DND-41 (cell line): ENCODE data around the gene UGT1A4.

Experiments
- EZH2 ChIP-seq: IDR thresholded peaks from 3 replicates; pipeline ENCODE4 v1.6.1; 2012; ENCODE audit warnings: borderline replicate concordance, low read depth, mild to moderate bottlenecking, moderate library complexity, low read length, inconsistent platforms; ENCODE audit not compliant: severe bottlenecking
- TF ChIP-seq, protein P1 (sequence below): IDR thresholded peaks from 2 replicates; pipeline ENCODE4 v1.5.1; 2012; ENCODE audit warnings: borderline replicate concordance, low read length, moderate library complexity, mild to moderate bottlenecking; ENCODE audit not compliant: poor library complexity, severe bottlenecking; ENCODE audit errors: extremely low read depth

DNA sequence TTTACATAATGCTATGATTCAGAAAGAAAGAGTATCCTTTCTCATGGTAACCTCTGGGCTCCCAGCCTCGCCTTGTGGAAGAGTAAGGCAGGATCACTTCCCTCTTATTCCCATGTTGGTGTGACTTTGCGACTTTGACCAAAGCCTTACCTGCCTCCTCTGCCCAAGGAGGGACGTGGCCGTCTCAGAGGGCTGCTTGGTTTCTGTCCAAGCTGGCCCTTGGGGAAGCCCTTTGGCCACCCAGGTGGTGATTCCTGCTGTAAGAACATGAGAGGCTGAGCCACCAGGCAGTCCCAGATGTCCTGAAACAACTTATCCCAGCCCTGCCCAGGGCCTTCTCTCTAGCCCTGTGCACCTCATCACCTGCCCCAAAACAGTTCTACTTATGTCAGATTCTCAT, 19.8 kb upstream of the UGT1A4 start:
- TF ChIP-seq, protein P1, sequence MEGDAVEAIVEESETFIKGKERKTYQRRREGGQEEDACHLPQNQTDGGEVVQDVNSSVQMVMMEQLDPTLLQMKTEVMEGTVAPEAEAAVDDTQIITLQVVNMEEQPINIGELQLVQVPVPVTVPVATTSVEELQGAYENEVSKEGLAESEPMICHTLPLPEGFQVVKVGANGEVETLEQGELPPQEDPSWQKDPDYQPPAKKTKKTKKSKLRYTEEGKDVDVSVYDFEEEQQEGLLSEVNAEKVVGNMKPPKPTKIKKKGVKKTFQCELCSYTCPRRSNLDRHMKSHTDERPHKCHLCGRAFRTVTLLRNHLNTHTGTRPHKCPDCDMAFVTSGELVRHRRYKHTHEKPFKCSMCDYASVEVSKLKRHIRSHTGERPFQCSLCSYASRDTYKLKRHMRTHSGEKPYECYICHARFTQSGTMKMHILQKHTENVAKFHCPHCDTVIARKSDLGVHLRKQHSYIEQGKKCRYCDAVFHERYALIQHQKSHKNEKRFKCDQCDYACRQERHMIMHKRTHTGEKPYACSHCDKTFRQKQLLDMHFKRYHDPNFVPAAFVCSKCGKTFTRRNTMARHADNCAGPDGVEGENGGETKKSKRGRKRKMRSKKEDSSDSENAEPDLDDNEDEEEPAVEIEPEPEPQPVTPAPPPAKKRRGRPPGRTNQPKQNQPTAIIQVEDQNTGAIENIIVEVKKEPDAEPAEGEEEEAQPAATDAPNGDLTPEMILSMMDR, result no peak
- no peak for TF ChIP-seq EZH2
